ENCODE results near the gene CSRP1.

The CSRP1 gene

GRCh38 chr1:201456499-201457309 is 50.2 kb downstream of the CSRP1 start:
- DNase-seq (ENCODE audit: low read depth, low spot score): no peak

GRCh38 chr1:201455098-201455497 is 51.8 kb downstream of the CSRP1 start:
- DNase-seq (ENCODE audit: low read depth, low spot score): no peak

GRCh38 chr1:201454608-201455007 is 52.3 kb downstream of the CSRP1 start:
- no peak for DNase-seq (ENCODE audit: low read depth, low spot score)

- DNase-seq (ENCODE audit: low read depth, low spot score): no peak
Measured at GRCh38 chr1:201452866-201453265, 54.1 kb downstream of the CSRP1 start.

- DNase-seq (ENCODE audit: low read depth, low spot score): no peak
Measured at GRCh38 chr1:201450721-201451291, 56.1 kb downstream of the CSRP1 start.

GRCh38 chr1:201448990-201449389 is 57.9 kb downstream of the CSRP1 start:
- no peak for DNase-seq (ENCODE audit: low read depth, low spot score)

- no peak for DNase-seq (ENCODE audit: low read depth, low spot score)
Measured at GRCh38 chr1:201447903-201448871, 58.7 kb downstream of the CSRP1 start.

- DNase-seq (ENCODE audit: low read depth, low spot score): no peak
Measured at GRCh38 chr1:201445310-201445709, 61.6 kb downstream of the CSRP1 start.

GRCh38 chr1:201444792-201445191 is 62.1 kb downstream of the CSRP1 start:
- no peak for DNase-seq (ENCODE audit: low read depth, low spot score)

GRCh38 chr1:201443747-201444146 is 63.2 kb downstream of the CSRP1 start:
- DNase-seq (ENCODE audit: low read depth, low spot score): no peak

- DNase-seq (ENCODE audit: low read depth, low spot score): no peak
Measured at GRCh38 chr1:201436969-201437368, 70.0 kb downstream of the CSRP1 start.

GRCh38 chr1:201436393-201436792 is 70.5 kb downstream of the CSRP1 start:
- DNase-seq (ENCODE audit: low read depth, low spot score): peak; percentile 48

GRCh38 chr1:201434266-201434665 is 72.7 kb downstream of the CSRP1 start:
- DNase-seq (ENCODE audit: low read depth, low spot score): no peak

- no peak for DNase-seq (ENCODE audit: low read depth, low spot score)
Measured at GRCh38 chr1:201433609-201434008, 73.3 kb downstream of the CSRP1 start.
